Prostate gland (tissue), 2 donors: ENCODE results near the gene FAM83G.

ENCODE experiments used
- POLR2A ChIP-seq: fragments of 450-650 bp; IDR thresholded peaks from one replicate; pipeline ENCODE4 v1.6.1; 2016; ENCODE audit warnings: antibody characterized with exemption, mild to moderate bottlenecking
- TF ChIP-seq, protein P1 (sequence below), 4 experiments: fragments of 200-600 bp in 2 of 4; fragments of 450-650 bp in 2 of 4; sonication (generic) in 2 of 4; IDR thresholded peaks; 1 replicate in 3 of 4; 2 replicates in 1 of 4; pipeline ENCODE4 v1.5.1; 2016 to 2019; ENCODE audit warnings: antibody characterized with exemption in 4 of 4, mild to moderate bottlenecking in 2 of 4, moderate library complexity in 2 of 4

DNA sequence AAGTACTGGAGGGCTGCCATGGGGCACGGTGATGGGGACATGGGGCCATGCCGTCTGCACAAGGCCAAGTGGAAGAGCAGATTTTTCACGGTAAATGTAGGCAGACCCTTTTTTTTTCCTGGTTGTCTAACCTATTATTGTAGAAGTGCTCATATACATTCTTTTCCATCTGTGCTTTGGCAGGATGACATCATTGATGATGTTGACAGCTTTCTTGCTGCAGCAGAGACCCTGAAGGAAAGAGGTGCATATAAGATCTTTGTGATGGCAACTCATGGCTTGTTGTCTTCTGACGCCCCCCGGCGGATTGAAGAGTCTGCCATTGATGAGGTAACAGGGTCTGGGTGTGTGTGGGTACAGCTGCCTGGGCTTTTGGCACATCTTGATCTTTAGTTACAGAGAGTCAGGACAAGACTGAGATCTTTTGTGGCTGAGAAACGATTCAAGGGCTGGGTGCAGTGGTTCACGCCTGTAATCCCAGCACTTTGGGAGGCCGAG lies 75.9 kb downstream of the FAM83G start:
- no peak for TF ChIP-seq POLR2A
- TF ChIP-seq, protein P1, sequence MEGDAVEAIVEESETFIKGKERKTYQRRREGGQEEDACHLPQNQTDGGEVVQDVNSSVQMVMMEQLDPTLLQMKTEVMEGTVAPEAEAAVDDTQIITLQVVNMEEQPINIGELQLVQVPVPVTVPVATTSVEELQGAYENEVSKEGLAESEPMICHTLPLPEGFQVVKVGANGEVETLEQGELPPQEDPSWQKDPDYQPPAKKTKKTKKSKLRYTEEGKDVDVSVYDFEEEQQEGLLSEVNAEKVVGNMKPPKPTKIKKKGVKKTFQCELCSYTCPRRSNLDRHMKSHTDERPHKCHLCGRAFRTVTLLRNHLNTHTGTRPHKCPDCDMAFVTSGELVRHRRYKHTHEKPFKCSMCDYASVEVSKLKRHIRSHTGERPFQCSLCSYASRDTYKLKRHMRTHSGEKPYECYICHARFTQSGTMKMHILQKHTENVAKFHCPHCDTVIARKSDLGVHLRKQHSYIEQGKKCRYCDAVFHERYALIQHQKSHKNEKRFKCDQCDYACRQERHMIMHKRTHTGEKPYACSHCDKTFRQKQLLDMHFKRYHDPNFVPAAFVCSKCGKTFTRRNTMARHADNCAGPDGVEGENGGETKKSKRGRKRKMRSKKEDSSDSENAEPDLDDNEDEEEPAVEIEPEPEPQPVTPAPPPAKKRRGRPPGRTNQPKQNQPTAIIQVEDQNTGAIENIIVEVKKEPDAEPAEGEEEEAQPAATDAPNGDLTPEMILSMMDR (IDR thresholded peaks at IDR 0.05) = no peak
